ENCODE results near the gene VAV2. TPM values are rescaled to one million over a fixed set of nuclear protein-coding genes. Genes with fewer than 3 reads are reported as not detected.
A peak's percentile ranks its signal among the peaks of the same experiment; 100 is the strongest.

Gene VAV2
- polyA plus RNA-seq, 3 donors from 2014 or later: 0.12 to 0.28 TPM; not detected in 1

DNA sequence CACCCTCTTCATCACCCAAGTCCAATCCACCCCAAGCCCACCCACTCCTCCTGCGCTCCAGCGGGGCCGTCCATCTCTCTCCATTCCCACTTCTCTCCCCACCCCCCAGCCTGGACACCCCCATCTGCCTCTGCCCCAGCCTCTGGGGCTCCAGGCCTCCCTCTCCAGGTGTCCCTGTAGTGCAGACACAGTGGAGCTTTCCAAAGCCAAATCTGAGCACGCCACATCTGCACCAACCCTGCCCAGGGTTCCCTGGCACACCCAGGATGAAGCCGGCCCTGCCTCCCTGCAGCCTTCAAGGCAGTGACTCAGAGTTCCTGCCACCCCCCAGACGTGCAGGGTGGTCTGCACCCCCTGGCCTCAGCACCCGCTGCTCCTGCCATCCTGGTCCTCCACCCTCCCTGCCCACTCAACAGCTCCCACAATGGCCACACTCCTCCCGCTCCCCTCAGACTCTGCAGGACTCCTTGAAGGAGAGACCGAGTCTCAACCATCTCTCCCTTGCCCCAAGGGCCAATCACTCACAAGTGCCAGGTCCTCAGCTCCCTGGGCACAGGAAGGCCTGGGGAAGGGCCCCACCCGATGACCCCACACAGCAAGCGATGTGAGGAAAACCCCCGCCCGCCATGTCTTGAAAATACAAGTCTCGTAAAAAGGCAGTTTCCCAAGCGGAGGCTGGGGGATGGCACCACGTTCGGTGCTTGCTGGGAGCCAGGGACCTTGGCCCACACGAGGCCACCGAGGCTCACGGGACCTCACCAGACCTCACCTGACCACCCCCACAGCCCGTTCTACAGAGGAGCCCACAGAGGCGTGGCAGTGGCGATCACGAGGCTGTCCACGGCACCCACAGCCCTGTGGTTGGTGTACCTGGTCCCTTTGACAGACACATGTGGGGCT is 22.2 kb downstream of the VAV2 start:
- Mint-ChIP-seq H3K27ac (no peak overlapping the region), H3K27me3 (ENCODE audit: low read depth in 3 of 3) (peaks cover 0 to 2% (median 1%) of the 10 kb centered on the region in 3 donors), H3K36me3 (peaks cover 0 to under 1% (median 0%) of the 10 kb centered on the region in 3 donors), H3K4me3 (no peak overlapping the region), H3K4me1 (no peaks in the 10 kb centered on the region), H3K9me3 (peaks cover under 1 to 3% (median 1%) of the 10 kb centered on the region in 6 donors)
- no peak for DNase-seq

DNA sequence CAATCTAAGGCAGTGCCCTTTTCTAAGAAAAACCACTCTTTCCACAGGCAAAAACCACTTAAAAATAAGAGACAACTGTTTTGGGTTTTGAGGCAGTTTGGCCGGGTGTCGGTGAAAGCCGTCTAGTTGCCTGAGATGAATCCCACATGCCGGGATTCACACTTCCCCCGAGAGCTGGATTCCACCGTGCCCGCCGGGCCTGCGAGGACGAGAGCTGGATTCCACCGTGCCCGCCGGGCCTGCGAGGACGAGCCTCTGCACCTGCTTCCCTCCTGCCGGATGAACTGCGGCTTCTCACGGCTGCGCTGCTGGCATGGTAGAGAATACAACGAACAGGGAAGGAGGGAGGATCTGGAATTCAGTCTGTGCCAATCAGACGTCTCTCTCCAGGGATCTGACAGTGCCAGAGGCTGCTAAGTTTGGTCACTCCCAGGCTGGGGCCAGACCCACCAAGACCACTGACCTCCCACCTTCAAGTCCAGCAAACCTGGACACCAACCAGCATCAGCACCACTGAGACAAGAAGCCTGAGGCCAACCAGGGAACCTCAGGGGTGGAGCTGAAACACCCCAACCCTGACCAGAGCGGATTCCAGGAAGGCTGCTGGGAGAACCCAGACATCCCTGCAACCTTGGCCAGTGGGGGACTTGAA is 23.0 kb downstream of the VAV2 start:
- Mint-ChIP-seq H3K4me3 (no peak overlapping the region), H3K36me3 (peaks cover 4 to 7% (median 6%) of the 10 kb centered on the region in 3 donors), H3K27me3 (ENCODE audit: low read depth in 3 of 3) (peaks cover 1 to 2% (median 2%) of the 10 kb centered on the region in 3 donors), H3K9me3 (peaks cover 7 to 10% (median 8%) of the 10 kb centered on the region in 6 donors), H3K27ac (no peak overlapping the region), H3K4me1 (no peaks in the 10 kb centered on the region)
- DNase-seq: no peak

DNA sequence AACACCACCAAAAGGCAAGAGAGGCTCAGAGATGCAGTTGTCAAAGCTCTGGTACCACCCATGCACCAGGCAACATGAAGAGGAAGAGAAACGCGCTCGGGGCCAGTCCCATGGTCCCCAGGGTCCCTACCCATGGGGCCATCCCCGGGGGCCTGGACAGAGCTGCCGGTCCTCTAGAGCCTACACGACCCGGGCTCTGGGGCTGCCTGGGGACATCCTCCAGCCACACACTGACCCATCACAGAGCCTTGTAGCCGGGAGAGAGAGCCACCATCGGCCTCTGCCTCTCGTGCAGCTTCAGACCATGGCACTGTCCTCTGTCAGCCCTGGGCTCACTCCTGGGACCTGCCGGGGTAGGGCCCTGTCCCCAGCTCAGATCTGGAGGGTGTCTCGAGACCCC is 23.7 kb downstream of the VAV2 start:
- Mint-ChIP-seq H3K27ac (no peak overlapping the region), H3K36me3 (peaks cover 4 to 7% (median 6%) of the 10 kb centered on the region in 3 donors), H3K4me1 (no peaks in the 10 kb centered on the region), H3K4me3 (no peak overlapping the region), H3K27me3 (ENCODE audit: low read depth in 3 of 3) (peaks cover 1 to 2% (median 2%) of the 10 kb centered on the region in 3 donors), H3K9me3 (peaks cover 7 to 15% (median 8%) of the 10 kb centered on the region in 6 donors)
- DNase-seq: no peak

DNA sequence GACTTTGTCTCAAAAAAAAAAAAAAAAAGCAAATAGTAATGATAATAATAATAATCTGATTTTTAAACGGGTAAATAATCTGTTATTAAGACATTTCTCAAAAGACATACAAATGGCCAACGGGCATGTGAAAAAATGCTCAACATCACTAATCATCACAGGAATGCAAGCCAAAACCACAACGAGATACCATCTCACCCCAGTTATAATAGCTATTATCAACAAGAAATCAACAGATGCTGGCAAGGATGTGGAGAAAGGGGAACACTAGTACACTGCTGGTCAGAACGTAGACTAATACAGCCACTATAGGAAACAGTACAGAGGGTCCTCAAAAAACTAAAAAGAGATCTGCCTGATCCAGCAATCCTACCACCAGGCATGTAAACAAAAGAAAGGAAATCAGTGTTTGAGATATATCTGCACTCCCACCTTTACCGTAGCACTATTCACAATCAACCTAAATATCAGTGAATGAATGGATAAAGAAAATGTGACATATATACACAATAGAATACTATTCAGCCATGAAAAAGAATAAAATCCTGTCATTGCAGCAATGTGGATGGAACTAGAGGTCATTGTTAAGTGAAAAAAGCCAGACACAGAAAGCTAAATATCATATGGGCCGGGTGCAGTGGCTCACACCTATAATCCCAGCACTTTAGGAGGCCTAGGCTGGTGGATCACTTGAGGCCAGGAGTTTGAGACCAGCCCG is 24.9 kb downstream of the VAV2 start:
- no peak overlapping the region for H3K4me3 Mint-ChIP-seq
- no peak for DNase-seq
- no peaks in the 10 kb centered on the region for H3K4me1 Mint-ChIP-seq
- peaks cover 7 to 16% (median 9%) of the 10 kb centered on the region in 6 donors for H3K9me3 Mint-ChIP-seq
- H3K27me3 Mint-ChIP-seq (ENCODE audit: low read depth in 3 of 3): peaks cover 1 to 2% (median 2%) of the 10 kb centered on the region in 3 donors
- peaks cover 4 to 7% (median 6%) of the 10 kb centered on the region in 3 donors for H3K36me3 Mint-ChIP-seq
- no peak overlapping the region for H3K27ac Mint-ChIP-seq

DNA sequence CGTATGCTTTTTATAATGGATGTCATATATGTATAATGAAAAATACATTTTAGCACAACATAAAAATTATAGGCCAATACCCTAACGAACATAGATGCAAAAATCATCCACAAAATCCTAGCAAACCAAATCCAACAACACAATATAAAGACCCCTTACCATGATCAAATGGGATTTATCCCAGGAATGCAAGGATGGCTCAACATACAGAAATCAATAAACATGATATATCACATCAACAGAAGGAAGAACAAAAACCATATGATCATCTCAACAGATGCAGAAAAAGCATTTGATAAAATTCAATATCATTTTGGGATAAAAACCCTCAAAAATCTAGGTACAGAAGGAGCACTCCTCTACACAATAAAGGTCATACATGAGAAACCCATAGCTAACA is 27.7 kb downstream of the VAV2 start:
- Mint-ChIP-seq H3K9me3 (peaks cover 7 to 16% (median 9%) of the 10 kb centered on the region in 6 donors), H3K27ac (no peak overlapping the region), H3K4me3 (no peak overlapping the region), H3K27me3 (ENCODE audit: low read depth in 3 of 3) (peaks cover 0 to 4% (median 2%) of the 10 kb centered on the region in 3 donors), H3K36me3 (peaks cover 4 to 7% (median 6%) of the 10 kb centered on the region in 3 donors), H3K4me1 (no peaks in the 10 kb centered on the region)
- no peak for DNase-seq

DNA sequence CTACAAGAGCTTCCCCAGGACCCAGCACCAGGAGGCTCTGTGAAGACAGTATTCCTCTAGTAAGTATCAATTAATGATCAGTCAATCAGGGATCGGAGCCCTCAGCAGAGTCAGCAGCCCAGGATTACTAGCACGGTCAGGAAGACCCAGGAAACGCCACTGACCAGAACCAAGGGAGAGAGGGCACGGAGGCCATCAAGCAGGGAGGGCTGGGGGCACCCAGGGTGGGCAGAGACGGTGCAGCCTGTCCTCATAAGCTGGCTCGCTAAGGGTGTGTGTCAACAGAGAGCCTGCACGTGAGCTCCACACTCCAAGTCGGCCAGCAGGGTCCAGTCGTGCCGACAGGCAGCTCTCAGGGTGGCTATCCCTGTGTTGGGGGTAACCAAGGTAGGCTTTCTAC is 29.0 kb downstream of the VAV2 start:
- no peak overlapping the region for H3K4me3 Mint-ChIP-seq
- H3K36me3 Mint-ChIP-seq: peaks cover 4 to 7% (median 6%) of the 10 kb centered on the region in 3 donors
- no peak overlapping the region for H3K27ac Mint-ChIP-seq
- H3K4me1 Mint-ChIP-seq: no peaks in the 10 kb centered on the region
- peaks cover 7 to 16% (median 9%) of the 10 kb centered on the region in 6 donors for H3K9me3 Mint-ChIP-seq
- H3K27me3 Mint-ChIP-seq (ENCODE audit: low read depth in 3 of 3): peaks cover 0 to 4% (median 2%) of the 10 kb centered on the region in 3 donors
- no peak for DNase-seq

DNA sequence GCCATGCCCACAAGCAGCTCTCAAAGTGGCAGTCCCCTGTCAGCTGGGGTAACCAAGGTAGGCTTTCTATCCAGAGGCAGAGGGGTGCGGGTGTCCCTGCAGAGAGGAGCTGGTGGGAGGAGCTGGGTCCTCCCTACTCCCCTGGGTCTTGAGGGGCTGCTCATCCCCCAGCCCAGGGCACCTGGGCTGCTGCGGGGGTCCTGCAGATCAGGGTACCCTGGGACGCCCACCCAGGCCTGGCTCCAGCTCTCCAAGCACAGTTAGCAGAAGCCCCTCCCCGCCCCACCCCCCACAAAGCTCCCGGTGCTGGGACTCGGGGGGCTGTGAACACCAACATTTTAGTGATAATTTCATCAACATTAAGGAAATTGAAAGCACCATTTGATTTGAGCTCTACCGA is 29.8 kb downstream of the VAV2 start:
- H3K4me1 Mint-ChIP-seq: no peaks in the 10 kb centered on the region
- H3K9me3 Mint-ChIP-seq: peaks cover 7 to 16% (median 9%) of the 10 kb centered on the region in 6 donors
- H3K36me3 Mint-ChIP-seq: peaks cover 4 to 7% (median 6%) of the 10 kb centered on the region in 3 donors
- no peak for DNase-seq
- no peak overlapping the region for H3K27ac Mint-ChIP-seq
- no peak overlapping the region for H3K4me3 Mint-ChIP-seq
- H3K27me3 Mint-ChIP-seq (ENCODE audit: low read depth in 3 of 3): peaks cover 0 to 4% (median 2%) of the 10 kb centered on the region in 3 donors

DNA sequence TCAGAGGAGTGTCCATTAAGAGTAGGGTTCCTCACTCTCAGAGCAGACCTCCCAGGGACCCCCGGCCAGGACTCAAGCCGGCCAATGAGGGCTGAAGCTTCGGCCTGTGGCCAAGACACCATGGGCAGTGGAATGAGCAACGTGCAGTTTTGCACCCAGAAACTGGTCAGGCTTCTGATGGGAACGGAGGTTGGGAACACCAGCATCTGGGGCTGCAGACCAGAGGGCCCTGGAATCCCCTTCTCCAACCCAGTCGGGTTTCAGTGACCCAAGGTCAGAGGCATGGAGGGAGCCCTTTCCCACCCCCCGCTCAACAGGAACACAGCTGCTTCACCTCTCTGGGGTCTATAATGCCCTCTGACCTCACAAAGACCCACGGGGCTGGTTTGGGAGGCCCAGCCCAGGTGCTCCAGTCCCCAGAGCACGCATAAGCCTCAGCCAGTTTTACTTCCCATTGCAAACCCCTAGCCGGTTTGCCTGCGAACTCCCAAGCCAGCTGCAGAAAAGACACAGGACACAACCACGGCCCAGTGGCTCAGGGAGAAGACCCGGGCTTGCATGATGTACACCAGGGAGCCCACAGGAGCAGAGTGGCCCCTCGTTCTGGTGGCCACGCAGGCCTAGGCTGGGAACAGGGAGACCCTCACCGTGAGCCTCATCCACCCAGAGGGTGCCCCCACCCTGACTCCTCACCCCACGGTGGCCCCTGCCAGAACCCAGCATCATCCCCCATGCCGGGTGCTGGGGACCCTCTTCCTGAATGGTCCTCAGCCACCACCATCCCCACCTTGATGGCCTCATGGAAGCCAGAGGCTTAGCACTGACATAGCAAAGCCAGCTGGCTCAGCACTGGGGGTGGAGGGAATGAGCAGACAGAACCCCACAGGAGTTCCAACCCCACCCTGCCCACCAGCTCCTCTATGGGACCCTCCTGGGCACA is 30.6 kb downstream of the VAV2 start:
- peaks cover 4 to 7% (median 6%) of the 10 kb centered on the region in 3 donors for H3K36me3 Mint-ChIP-seq
- H3K27ac Mint-ChIP-seq: peak overlapping the region in 1 of 6 donors; percentile 73
- no peak overlapping the region for H3K4me3 Mint-ChIP-seq
- peaks cover 0 to 4% (median 2%) of the 10 kb centered on the region in 3 donors for H3K27me3 Mint-ChIP-seq (ENCODE audit: low read depth in 3 of 3)
- H3K4me1 Mint-ChIP-seq: peaks cover 0 to under 1% of the 10 kb centered on the region in 2 donors
- H3K9me3 Mint-ChIP-seq: peaks cover 7 to 16% (median 9%) of the 10 kb centered on the region in 6 donors
- no peak for DNase-seq

DNA sequence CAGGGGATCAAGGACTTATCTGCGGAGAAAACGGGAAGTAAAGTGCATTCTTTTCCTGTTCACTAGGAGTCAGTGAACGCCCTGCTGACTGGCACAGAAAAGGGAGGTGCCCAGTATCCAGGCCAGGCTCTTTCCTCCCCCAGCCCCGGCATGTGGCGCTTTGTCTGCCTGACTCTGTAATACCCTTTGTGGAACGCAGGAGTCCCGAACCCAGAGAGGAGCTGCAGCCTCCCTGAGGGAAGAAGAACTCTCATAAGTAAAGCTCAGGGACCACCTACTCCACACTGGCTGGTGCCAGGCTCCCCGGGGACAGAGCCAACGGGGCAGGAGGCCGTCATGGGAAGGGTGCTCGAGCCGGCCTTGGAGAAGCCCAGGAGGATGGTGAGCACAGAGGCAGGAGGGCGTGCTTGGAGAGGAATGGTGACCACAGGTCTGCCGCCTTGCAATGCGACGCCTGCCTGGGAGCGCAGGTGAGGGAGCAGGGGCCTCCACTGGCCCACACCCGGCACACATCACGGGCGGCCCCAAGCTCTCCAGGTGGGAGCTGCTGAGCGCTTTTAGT is 31.5 kb downstream of the VAV2 start:
- Mint-ChIP-seq H3K4me3 (no peak overlapping the region), H3K27me3 (ENCODE audit: low read depth in 3 of 3) (peaks cover 0 to 3% (median 2%) of the 10 kb centered on the region in 3 donors), H3K36me3 (peaks cover 4 to 7% (median 6%) of the 10 kb centered on the region in 3 donors), H3K27ac (no peak overlapping the region), H3K9me3 (peaks cover 7 to 16% (median 9%) of the 10 kb centered on the region in 6 donors), H3K4me1 (peaks cover 5 to 6% of the 10 kb centered on the region in 2 donors)
- DNase-seq: no peak

DNA sequence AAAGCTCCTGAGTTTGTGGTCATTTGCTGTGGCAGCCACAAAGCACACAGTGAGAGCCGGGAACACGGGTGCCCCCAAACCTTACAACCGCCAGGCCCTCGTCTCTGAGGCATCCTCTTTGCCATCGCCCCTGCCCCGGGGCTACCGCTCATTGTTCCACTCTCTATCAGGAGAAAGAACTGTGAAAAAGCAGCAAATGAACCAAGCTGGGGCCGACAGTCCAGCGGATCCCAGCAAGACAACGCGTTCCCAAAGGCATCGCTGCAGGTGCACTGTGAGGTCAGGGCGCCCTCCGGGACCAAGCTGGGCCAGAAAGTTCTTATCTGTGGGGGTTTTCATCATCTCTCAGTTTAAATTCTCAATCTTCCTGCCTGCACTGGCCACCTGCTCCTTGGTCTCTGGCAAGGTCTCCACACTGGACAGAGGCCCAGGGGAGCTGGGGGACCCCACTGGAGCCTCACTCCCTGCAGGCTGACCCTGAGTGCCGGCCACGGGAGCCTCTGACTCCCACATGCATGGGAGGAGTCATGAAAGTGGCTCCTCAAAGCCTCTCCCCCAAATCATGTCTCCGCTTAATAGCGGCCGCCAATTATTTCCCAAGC is 32.1 kb downstream of the VAV2 start:
- H3K27me3 Mint-ChIP-seq (ENCODE audit: low read depth in 3 of 3): peaks cover 0 to 2% (median 2%) of the 10 kb centered on the region in 3 donors
- DNase-seq: no peak
- peaks cover 4 to 7% (median 6%) of the 10 kb centered on the region in 3 donors for H3K36me3 Mint-ChIP-seq
- H3K4me1 Mint-ChIP-seq: peaks cover 5 to 7% of the 10 kb centered on the region in 2 donors
- no peak overlapping the region for H3K27ac Mint-ChIP-seq
- peaks cover 7 to 14% (median 8%) of the 10 kb centered on the region in 6 donors for H3K9me3 Mint-ChIP-seq
- no peak overlapping the region for H3K4me3 Mint-ChIP-seq

DNA sequence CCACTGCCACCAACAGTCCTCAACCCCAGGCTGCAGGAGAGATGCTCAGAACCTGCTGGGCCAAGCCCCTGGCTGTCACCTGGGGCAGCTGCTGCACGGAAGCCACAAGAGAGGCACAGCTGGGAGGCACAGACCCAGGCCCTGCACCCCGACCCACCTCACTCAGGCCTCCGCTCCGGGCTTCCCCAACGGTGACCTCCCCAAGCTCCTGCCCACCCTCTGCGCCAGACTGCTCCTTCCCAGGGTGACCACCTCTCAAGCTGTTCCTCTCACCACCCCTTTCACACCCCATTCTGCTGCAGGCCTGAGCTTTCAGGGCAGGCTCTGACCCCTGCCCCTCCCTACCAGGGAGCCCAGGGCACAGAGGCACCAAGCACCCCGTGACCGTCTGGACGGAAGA is 33.0 kb downstream of the VAV2 start:
- Mint-ChIP-seq H3K4me1 (peaks cover 14 to 16% of the 10 kb centered on the region in 2 donors), H3K27me3 (ENCODE audit: low read depth in 3 of 3) (peaks cover 0 to 2% (median 0%) of the 10 kb centered on the region in 3 donors), H3K36me3 (no peaks in the 10 kb centered on the region), H3K9me3 (peaks cover 0 to 5% (median 0%) of the 10 kb centered on the region in 6 donors), H3K27ac (no peak overlapping the region), H3K4me3 (no peak overlapping the region)
- no peak for DNase-seq

DNA sequence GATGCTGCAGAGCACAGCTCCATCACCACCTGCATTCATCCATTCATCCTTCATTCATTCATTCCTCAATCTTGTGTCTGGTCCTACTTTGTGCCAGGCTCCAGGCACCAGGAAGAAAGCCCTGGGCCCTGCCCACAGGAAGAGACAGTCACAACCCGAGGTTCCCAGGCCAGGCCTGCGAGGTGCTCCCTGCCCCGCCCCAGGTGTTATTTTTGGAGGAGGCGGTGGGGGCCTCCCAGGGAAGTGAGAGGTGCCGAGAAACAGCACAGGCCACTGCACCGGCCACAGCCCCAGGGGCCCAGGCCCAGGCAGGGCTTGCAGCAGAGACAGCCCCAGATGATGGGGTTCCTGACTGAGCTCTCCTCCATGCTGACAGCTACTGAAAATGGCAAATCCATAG is 33.4 kb downstream of the VAV2 start:
- Mint-ChIP-seq H3K4me3 (no peak overlapping the region), H3K4me1 (peaks cover 19 to 20% of the 10 kb centered on the region in 2 donors), H3K27ac (no peak overlapping the region), H3K27me3 (ENCODE audit: low read depth in 3 of 3) (peaks cover 0 to 2% (median 0%) of the 10 kb centered on the region in 3 donors), H3K36me3 (no peaks in the 10 kb centered on the region), H3K9me3 (peaks cover 0 to 4% (median 0%) of the 10 kb centered on the region in 6 donors)
- no peak for DNase-seq
